HG03280 (cell line): ENCODE measurements around the gene PAQR3.

Source experiments
- ATAC-seq: cut with Tn5 transposase; IDR thresholded peaks from one replicate; pipeline ENCODE4 v1.9.1; 2021; ENCODE audit warnings: mild to moderate bottlenecking, moderate library complexity; ENCODE audit not compliant: unreplicated experiment

Gene PAQR3, protein sequence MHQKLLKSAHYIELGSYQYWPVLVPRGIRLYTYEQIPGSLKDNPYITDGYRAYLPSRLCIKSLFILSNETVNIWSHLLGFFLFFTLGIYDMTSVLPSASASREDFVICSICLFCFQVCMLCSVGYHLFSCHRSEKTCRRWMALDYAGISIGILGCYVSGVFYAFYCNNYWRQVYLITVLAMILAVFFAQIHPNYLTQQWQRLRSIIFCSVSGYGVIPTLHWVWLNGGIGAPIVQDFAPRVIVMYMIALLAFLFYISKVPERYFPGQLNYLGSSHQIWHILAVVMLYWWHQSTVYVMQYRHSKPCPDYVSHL

GRCh38 chr4:78938868-78939666, at the start of gene PAQR3:
TSS of gene PAQR3 (minus strand) at chr4:78939438. CDS start at chr4:78939224, 214 bp downstream.
- ATAC-seq, result peak; percentile 99

- ATAC-seq, result no peak
Measured at GRCh38 chr4:78987683-78988082, 48.4 kb upstream of the PAQR3 start.

DNA sequence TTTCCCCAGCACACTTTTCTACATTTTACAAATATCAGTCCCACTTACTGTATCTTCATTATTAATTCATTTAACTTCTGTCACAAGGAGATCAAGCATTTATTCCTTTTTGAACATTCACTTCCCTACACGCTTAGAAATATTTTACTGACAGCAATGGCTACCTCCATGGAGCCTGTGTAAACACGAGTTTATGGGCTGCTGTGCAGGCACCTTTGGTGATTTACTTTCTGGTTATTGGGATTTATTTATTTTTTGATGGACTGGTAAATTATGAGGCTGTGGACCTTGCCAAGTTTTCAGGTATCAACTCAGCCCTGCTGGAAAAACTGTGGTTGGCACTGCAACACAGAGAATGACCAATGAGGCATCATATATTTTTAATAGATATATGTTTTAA, 45.4 kb upstream of the PAQR3 start:
- ATAC-seq, result no peak

DNA sequence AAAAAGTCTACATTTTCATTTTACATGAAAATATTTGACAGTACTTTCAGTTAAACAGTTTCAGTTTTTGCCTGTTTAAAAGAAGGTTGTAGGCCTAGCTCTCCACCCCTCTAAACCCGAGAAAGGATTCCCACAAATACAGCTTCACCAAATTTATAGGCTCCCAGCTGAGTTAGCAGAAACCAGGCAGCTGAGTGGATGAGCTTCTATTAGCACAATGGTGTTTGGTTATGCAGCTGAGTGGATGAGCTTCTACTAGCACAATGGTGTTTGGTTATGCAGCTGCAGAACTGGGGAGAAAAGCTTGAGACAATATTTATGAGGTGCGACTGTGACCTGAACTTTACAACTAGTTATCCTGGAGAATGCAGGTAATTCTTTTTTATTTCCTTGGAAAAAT, 36.6 kb upstream of the PAQR3 start:
- ATAC-seq, result no peak

DNA sequence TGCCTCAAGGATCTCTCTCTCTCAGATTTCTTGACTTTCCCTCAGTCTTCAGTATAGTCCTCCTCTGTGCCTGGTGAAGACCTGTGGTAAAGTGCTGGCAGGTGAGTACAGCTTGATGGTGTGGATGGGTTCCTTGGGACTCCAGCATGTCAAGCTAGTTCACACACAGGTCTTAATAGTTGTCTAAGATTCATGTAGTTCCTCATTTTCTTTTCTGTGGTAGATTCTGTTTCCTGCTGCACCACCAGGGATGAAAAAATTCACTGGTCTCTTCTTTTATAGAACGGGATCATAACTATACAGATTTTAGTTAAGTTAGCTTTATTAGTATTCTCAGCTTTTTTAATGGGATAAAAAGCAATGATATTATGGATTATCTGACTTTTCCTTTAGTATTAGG, 32.5 kb upstream of the PAQR3 start:
- ATAC-seq, result no peak

DNA sequence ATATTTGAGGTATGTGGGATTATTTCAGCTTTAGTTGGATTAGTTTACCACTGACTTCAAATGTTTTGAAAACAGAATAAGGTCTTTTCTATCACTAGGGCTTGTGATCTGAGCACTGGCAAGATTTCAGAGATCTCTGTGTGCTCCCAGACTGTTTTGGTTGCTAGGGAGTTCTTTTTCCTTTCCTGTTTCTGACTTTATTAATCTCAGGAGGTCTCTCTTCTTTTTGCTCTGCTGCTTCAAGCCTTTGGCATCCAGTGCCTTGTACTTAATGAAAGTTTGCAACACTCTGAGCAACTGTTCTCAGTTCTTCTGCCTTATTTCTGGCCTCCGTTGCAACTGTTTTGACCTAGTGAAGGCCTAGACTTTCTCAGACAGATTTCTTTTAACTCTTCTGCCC, 32.1 kb upstream of the PAQR3 start:
- no peak for ATAC-seq

DNA sequence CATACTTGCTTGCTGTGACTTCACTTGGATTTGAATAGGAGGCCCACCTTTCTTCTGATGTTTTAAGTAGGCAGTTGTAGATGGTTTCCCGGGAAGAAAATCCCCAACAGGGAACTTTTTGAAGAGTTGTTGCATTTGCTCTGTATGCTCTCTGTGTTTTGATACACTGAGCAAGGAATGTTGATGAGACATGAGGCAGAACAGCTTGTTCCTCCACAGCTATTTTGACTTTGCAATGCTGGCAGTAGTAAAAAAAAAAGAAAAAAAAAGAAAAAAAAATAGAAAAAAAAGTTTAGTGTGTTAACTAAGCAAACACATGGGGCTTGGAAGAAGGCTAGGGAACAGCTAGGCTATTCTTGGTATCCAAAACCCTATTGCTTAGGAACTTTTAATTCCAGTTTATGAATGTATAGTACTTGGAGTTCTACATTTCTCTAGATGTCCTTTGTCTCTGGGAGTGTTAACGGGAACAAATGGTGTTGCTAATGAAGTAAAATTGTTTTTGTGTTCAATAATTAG, 23.4 kb upstream of the PAQR3 start:
- no peak for ATAC-seq

GRCh38 chr4:78960926-78961325, 21.7 kb upstream of the PAQR3 start:
- ATAC-seq, result no peak

DNA sequence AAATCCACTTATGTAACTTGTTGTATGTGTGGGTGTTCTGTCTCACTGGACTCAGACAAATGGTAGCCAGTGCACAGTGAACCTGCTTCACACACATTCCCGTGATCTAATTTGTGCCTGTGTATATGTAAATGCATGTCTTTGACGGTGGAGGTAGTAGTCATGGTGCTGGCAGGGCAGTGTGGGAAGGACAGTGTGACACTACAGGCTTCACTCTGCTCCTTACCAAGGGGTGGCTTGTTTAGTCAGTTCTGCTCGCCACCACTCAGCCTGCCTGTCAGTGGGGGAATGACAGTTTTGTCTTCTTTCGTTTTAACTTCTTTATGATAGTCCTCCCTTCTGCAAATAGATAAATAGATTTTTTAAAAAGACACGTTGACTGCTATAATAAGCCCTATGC, 17.7 kb upstream of the PAQR3 start:
- no peak for ATAC-seq

- no peak for ATAC-seq
Measured at GRCh38 chr4:78953769-78954666, 14.8 kb upstream of the PAQR3 start.

GRCh38 chr4:78953231-78953630, 14.0 kb upstream of the PAQR3 start:
- no peak for ATAC-seq

DNA sequence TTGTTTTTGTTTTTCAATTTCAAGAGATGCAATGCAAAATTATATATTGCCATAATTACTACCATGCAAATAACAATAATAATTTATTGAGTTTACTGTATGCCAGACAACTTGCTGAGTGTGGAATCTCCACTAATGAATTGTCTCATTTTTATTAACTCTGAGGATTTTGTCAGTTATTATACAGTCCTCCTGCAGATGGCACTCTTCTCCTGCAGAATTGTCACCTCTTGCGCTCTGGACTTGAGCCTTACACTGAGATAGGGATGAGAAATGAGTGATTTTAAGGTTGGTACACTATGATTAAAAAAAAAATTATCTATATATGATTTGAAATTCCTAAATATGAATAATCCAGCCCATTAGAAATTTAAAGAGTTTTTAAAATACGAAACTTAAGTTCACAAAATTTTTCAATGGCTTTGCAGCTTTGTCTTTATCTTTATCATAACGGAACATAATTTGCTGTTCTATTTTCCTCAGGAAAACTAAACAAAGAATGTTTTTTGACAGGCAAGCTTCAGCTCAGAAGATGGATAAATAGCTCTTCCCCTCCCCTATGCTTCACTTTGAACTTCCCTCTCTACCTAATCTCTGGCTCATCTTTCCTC, 12.7 kb upstream of the PAQR3 start:
- ATAC-seq, result peak; percentile 68

GRCh38 chr4:78949735-78950134, 10.5 kb upstream of the PAQR3 start:
- no peak for ATAC-seq

DNA sequence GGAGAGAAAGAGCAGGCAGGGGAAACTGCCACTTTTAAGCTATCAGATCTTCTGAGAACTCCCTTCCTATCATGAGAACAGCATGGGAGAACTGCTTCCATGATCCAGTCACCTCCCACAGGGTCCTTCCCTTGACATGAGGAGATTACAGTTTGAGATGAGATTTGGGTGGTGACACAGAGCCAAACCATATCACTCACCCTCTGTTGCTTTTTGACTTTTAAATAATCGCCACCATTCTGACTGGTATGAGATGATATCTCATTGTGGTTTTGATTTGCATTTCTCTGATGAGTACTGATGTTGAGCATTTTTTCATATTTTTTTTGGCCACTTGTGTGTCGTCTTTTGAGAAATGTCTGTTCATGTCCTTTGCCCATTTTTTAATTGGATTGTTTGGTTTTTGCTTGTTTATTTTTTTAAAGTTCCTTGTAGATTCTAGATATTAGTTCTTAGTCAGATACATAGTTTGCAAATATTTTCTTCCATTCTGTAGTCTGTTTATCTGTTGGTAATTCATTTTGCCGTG, 6.5 kb upstream of the PAQR3 start:
- ATAC-seq, result no peak

- no peak for ATAC-seq
Measured at GRCh38 chr4:78944381-78944780, 5.1 kb upstream of the PAQR3 start.

- ATAC-seq, result peak; percentile 14
Measured at GRCh38 chr4:78940752-78941151, 1.5 kb upstream of the PAQR3 start.

- no peak for ATAC-seq
Measured at GRCh38 chr4:78939667-78940008, 400 bp upstream of the PAQR3 start.

DNA sequence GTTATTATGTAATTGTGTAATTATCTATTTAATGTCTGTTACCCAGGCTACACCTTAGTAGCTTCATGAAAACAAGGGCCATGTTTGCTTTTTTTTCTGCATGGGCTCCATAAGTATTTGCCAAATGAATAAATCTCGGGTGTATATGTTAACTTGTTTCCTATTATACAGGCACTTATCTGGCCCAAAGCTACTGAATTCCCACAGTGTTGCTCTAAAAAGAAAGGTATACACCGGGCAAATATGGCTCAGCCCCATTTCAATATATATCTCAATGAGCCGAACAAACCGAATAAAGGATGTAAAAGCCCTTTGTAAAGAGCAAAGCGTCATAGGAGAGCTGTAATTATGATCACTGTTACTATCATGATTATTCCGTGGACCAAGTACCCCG, 767 bp downstream of the PAQR3 start:
- ATAC-seq, result no peak

DNA sequence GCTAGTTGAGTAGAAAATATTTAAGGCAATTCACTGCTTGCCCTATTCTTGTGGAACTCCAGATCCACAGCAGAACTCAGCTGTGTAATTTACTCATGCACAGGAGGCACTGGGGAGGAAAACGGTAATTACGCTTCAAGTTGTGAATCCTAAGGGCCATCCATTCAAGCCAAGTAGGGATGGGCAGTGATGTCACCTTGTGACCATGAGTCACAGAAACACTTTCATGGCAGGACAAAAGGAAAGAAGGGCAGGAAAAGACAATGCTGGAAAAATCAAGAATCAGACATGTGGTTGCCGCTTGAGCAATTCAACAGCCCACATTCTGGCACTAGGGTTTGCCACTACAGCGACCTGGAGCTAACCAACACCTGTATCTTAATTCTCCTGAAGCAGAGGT, 1.4 kb downstream of the PAQR3 start:
- no peak for ATAC-seq

GRCh38 chr4:78936989-78937388, 2.2 kb downstream of the PAQR3 start:
- ATAC-seq, result no peak
